GM18508 (cell line): ENCODE results near the gene AEBP1.

Experiments used
- ATAC-seq: cut with Tn5 transposase; IDR thresholded peaks from one replicate; pipeline ENCODE4 v1.9.1; 2021; ENCODE audit warnings: moderate number of reproducible peaks; ENCODE audit not compliant: insufficient read depth, unreplicated experiment

The AEBP1 gene

DNA sequence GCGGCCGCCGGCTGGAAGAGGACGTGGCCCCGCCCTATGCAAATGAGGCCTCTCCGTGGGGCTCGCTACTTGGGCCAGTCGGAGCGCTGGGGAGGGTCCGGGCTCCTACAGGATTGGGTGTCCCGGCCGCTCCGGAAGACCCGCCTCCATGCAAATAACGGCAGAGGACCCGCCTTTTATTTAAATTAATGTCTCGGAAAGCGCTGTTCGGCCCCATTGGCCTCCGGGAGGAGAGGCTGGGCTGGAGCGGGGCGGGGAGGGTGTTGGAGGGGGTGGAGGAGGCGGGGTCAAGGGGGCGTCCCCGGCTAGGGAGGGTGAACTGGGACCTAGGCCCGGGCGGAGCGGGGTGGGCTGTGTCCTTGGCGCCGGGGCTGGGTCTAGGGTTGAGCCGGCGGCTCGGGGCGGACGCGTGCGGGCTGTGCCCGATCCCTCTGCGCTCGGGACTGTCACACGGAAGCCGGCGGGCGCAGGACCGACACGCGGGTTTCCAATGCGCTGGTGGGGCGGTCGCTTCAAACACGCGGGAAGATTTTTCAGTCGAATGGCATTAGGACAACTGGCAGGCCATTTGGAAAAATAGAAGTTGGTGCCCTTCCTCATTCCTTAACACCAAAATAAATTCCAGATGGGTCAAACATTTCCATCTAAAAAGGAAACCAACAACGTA lies 21.5 kb upstream of the AEBP1 start:
- ATAC-seq = peak; percentile 73

GRCh38 chr7:44083796-44084195 lies 20.3 kb upstream of the AEBP1 start:
- ATAC-seq = no peak

- no peak for ATAC-seq
Measured at GRCh38 chr7:44084701-44085100, 19.4 kb upstream of the AEBP1 start.

DNA sequence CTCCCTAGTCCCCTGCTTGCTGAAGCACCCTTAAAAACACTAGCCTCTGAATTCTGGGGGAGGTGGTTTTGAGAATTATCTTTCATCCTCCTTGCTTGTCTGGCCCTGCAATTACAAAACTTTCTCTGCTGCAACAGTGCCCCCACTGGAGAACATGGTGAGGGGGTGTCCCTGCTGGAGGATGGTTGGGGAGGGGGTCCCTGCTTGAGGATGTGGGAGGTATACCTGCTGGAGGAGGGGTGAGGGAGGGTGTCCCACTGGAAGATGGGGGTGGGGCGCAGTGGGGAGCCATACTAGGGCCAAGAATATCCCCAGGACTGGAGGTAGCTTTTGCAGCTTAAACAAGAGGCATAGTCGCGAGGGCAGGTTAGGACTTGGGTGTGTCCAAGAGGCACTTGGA lies 18.6 kb upstream of the AEBP1 start:
- ATAC-seq = no peak

- ATAC-seq = no peak
Measured at GRCh38 chr7:44086627-44087026, 17.5 kb upstream of the AEBP1 start.

DNA sequence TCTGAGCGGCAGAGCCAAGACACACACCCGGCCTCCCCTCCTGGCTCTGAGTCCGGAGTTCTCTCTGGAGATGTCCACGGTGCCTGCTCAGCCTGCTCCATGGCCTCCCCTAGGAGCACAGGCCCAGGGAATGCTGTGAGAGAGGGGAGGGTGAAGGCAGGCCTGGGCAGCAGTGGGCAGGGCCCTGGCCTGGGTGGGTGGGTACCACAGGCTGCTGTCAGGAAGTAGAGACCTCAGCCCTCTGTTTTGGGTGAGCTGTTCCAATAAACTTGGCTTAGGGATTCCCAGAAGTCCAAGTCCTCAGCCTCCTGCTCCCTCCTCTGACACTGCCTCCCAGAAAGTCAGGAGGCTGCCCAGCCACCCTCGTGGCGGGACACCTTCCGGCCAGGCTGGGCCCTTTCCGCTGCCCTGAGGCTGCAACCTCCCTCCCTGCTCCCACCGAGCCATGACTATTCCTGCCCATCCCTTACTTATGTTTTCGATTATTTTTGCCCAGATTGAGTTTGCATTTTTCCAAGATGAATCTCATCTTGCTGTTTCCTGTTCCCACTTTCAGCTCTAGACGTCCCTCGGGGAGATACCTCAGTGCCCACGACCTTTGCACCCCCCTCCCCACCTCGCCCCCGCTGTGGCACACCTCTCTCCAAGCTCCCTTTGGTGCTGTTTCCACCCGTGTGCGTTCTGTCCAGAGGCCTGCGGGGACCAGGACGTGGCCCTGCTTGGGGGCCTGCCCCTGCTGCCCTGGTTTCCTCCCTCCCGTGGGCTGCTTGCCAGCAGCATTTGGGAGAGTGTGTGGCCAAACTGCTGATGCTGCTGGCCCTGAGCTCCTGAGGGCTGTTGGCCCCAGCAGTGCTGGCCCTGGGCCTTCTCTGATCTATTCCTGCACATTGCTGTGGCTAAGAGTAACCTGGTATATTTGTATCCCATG lies 16.0 kb upstream of the AEBP1 start:
- no peak for ATAC-seq

GRCh38 chr7:44093102-44093641 lies 11.0 kb upstream of the AEBP1 start:
- no peak for ATAC-seq

DNA sequence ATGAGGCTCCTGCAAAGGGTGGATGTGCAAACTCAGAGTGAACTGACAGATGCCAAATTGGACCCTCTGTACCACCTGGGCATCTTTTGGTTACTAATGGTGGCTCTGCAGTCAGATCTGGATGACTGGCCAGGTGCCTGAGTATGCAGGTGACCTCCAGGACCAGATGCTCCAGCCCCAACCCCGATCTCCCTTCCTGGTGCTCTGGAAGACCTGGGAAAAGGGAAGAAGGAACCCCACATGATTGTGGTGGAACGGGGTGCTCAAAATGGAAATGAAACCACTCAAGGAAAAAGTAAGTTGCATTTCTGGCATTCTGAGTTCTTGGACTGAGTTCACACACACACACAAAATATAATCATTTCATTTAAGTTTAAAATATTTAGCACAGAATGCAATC lies 9.8 kb upstream of the AEBP1 start:
- no peak for ATAC-seq

- no peak for ATAC-seq
Measured at GRCh38 chr7:44094883-44095592, 9.1 kb upstream of the AEBP1 start.

DNA sequence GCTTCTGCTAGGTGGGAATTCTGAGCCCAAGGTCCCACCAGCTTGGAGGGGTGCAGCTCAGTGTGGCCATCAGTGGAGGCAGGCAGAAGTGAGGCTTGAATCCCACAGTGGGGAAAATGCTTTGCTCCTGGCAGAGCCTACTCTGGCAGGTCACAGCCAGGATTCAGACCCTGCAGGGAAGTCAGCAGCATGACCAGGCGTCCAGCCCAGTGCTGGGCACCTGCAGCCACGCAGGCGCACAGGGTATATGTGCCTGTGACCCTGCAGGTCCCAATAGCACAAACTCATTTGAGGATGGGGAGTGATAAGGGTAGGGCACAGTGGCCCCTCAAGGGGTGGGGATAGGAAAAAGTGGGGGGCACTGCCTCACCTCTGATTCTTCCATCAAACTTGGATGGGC lies 8.4 kb upstream of the AEBP1 start:
- ATAC-seq = no peak

DNA sequence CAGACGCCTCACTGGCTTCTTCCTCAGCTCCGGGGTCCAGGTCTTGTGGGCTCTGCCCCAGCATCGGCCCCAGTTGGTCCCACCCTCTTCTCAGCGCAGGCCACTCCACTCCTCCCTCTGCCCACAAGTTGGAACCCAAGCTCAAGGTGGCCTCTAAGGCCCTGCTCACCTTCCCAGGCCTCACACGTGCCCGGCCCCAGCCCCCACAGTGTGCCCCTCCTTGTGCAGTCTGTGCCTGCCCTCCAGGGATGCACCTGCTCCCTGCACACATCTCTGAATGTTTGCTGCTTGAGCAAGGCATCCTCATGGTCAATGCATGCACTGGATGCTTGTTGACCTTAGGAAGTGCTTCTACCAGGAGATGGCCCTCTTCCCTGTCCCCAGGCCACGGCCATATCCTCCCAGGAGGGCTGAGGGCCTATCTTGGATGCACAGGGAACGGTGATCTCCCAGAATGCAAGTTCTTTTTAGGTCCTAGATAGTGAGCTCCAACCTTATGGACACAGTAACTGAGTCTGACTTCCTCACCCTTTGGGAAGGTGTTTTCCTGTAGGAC lies 7.7 kb upstream of the AEBP1 start:
- ATAC-seq = no peak

DNA sequence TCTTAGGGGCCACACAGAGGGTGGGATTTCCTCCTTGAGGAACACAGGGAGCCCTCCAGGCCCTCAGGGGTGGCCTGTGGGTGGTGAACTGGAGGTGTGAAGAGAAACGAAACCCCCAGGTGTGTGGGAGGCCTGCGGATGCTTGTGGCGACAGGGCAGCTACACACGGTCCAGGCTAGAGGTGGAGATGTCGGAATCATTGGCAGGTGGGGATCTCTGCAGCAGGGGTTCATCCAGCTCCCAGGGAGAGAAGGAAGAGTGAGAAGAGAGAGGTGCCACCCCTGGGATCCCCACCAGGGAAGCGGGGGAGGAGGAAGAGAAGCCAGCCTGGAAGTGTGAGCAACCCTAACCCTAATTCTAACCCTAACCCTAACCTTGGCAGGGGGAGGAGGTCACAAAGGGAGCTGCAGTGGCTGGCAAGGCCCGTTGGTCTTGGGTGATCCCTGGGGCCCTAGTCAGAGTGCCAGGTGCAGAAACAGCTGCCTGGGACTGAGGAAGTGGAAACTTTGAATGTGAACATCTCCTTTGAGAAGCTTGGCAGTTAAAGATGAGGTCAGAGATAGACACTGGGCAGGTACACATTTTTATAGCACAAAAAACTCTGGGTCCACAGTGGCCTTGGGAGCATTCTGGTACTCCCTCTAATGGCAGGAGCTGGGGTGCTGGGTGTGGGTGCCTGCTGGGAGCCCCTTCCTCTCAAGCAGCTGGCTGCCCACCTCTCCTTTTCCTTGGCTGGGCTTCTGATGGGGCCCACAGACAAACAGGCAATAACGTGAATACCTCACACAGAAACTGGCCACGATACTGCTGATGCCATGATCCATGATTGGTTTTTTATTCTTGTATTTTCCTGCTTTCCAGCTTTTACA lies 6.8 kb upstream of the AEBP1 start:
- ATAC-seq = no peak

- ATAC-seq = no peak
Measured at GRCh38 chr7:44098092-44099068, 5.8 kb upstream of the AEBP1 start.

DNA sequence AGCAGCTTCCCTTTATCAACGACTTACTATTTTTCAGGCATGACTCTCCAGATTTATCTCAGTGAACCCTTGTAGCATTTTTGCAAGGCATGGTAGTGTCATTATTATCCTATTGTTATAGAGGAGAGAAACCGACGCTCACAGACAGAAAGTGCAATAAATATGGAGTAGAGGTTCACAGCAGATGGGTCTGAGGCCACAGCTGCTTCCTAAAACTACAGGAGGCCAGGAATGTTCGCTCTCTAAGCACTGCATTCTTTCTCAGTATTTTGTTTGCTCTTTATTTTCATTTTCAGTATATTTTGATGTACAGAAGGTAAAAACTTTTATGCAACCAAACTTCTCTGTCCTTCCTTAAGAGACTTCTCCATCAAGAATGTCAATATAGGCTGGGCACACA lies 4.5 kb upstream of the AEBP1 start:
- ATAC-seq = no peak

- no peak for ATAC-seq
Measured at GRCh38 chr7:44100458-44101302, 3.5 kb upstream of the AEBP1 start.

- no peak for ATAC-seq
Measured at GRCh38 chr7:44101303-44101965, 2.7 kb upstream of the AEBP1 start.
